ENCODE measurements around the gene NR1H3.
"Not testable (repeated sequence)": the region's sequence is repeated elsewhere in the genome, so short reads cannot be mapped to it uniquely, and the experiment has no call there.

Gene NR1H3

GRCh38 chr11:47308050-47308823, 50.4 kb downstream of the NR1H3 start:
- DNase-seq = no peak

- no peak for DNase-seq
These were observed 57.2 kb downstream of the NR1H3 start for GRCh38 chr11:47314992-47315391.

- DNase-seq = not testable (repeated sequence)
These were observed 58.7 kb downstream of the NR1H3 start for GRCh38 chr11:47316501-47316900.

- DNase-seq = no peak
These were observed 59.5 kb downstream of the NR1H3 start for GRCh38 chr11:47317064-47317828.

DNA sequence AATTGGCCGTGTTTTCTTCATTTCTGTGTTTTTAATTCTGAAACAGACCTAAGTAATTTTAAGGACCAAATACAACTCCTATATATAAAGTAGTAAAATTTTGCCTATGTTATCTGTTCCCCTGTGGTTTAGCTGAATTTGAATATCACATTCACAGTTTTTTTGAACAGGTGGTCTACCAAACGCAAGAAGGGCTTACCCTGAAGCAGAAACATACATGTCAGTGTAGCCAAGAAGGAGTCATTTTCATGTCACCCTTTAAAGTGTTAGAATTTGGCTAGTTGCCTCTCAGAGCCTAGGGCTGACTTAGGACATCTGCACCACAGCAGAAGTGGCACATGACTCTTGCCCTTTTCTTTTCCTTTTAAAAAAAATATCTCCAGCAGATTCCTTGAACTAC, 60.4 kb downstream of the NR1H3 start:
- no peak for DNase-seq
